Hippocampal formation (tissue), 2 donors: ENCODE results near the gene C16orf54.
"Not testable (repeated sequence)": the region's sequence is repeated elsewhere in the genome, so short reads cannot be mapped to it uniquely, and the experiment has no call there.

Source experiments
- DNase-seq, 2 donors: peaks; one replicate each; lab custom pipeline; 2025; lab: John Stamatoyannopoulos, UW

Gene C16orf54

GRCh38 chr16:29739927-29740629, 5.7 kb downstream of the C16orf54 start:
- not testable (repeated sequence) for DNase-seq

GRCh38 chr16:29738514-29738913, 7.3 kb downstream of the C16orf54 start:
- DNase-seq, result no peak

GRCh38 chr16:29737713-29738112, 8.1 kb downstream of the C16orf54 start:
- DNase-seq, result no peak

GRCh38 chr16:29736764-29737163, 9.0 kb downstream of the C16orf54 start:
- no peak for DNase-seq

- DNase-seq, result no peak
These were observed 9.7 kb downstream of the C16orf54 start for GRCh38 chr16:29736112-29736511.

GRCh38 chr16:29734786-29735185, 11.0 kb downstream of the C16orf54 start:
- DNase-seq, result no peak

- not testable (repeated sequence) for DNase-seq
These were observed 13.8 kb downstream of the C16orf54 start for GRCh38 chr16:29731768-29732601.

GRCh38 chr16:29730649-29731048, 15.1 kb downstream of the C16orf54 start:
- DNase-seq, result no peak

- DNase-seq, result peak in 1 of 2 donors; percentile 43
These were observed 16.7 kb downstream of the C16orf54 start for GRCh38 chr16:29729116-29729521.

- no peak for DNase-seq
These were observed 18.3 kb downstream of the C16orf54 start for GRCh38 chr16:29727452-29727851.

GRCh38 chr16:29726845-29727377, 18.9 kb downstream of the C16orf54 start:
- DNase-seq, result no peak

- peak; percentile 41 to 49 for DNase-seq
These were observed 24.5 kb downstream of the C16orf54 start for GRCh38 chr16:29721167-29721879.

GRCh38 chr16:29720703-29721102, 25.1 kb downstream of the C16orf54 start:
- no peak for DNase-seq

- DNase-seq, result no peak
These were observed 26.7 kb downstream of the C16orf54 start for GRCh38 chr16:29719063-29719462.

GRCh38 chr16:29717113-29717512, 28.7 kb downstream of the C16orf54 start:
- no peak for DNase-seq

GRCh38 chr16:29714972-29715371, 30.8 kb downstream of the C16orf54 start:
- DNase-seq, result no peak

GRCh38 chr16:29714396-29714795, 31.4 kb downstream of the C16orf54 start:
- DNase-seq, result no peak

GRCh38 chr16:29712809-29713208, 33.0 kb downstream of the C16orf54 start:
- no peak for DNase-seq

- DNase-seq, result peak; percentile 43 to 67
These were observed 35.3 kb downstream of the C16orf54 start for GRCh38 chr16:29710227-29711219.

- not testable (repeated sequence) for DNase-seq
These were observed 36.1 kb downstream of the C16orf54 start for GRCh38 chr16:29709657-29710056.
